HCT116 (cell line): Measurements from ENCODE around the gene DYNLT2B. TPM values are rescaled to one million over a fixed set of nuclear protein-coding genes. Genes with fewer than 3 reads are reported as not detected.
A peak's percentile ranks its signal among the peaks of the same experiment; 100 is the strongest.
"Not testable (repeated sequence)": the region's sequence is repeated elsewhere in the genome, so short reads cannot be mapped to it uniquely, and the experiment has no call there.

ENCODE experiments used
- ATAC-seq: fragments of 200-7000 bp; cut with Tn5 transposase; 2 replicates; pipeline ENCODE4 v1.9.1; 2020; ENCODE audit warnings: mild to moderate bottlenecking, moderate library complexity
- BruUV-seq: library from RNA; stranded (reverse); fragments of 400-500 nt; replicated peaks from 2 replicates; lab custom pipeline; 2021; lab: Mats Ljungman, UMichigan
- CTCF ChIA-PET: fragments of 300-600 bp; sonication (Branson Sonifier 250); formaldehyde crosslinking; loops from one replicate; lab custom pipeline; 2021; ENCODE audit warnings: antibody characterized with exemption; lab: Charles Lee
- POLR2A ChIA-PET: fragments of 300-600, 350-600 bp; sonication (Branson Sonifier 250); formaldehyde crosslinking; loops from one replicate; lab custom pipeline; 2021; ENCODE audit warnings: antibody characterized with exemption; lab: Charles Lee
- RAD21 ChIA-PET, 2 experiments: fragments of 300-600 bp; sonication (Branson Sonifier 250); formaldehyde crosslinking; loops; one replicate each; lab custom pipeline; 2023; ENCODE audit warnings: low total read pairs in 2 of 2; ENCODE audit not compliant: uncharacterized antibody in 2 of 2, unreplicated experiment in 2 of 2, low non-redundant PET in 1 of 2; lab: Charles Lee
- DNase-seq: peaks from one replicate; pipeline ENCODE4 v3.0.0-alpha.2; 2010; ENCODE audit warnings: low read depth, low spot score
- H2AFZ ChIP-seq: fragments of 200-600 bp; shearing (Covaris generic), sonication (generic); 2 replicates; pipeline ENCODE4 v1.6.1; 2017; ENCODE audit warnings: low read depth, mixed run types, mixed read lengths, antibody characterized with exemption, low read length; ENCODE audit not compliant: poor library complexity, severe bottlenecking
- H3K27ac ChIP-seq: 2 replicates; pipeline ENCODE4 v1.5.1; 2012; ENCODE audit warnings: low read depth, low read length
- H3K27me3 ChIP-seq: fragments of 200-600 bp; sonication (generic); 2 replicates; pipeline ENCODE4 v1.6.1; 2016; ENCODE audit warnings: mixed run types, low read length, mixed read lengths; ENCODE audit not compliant: insufficient read depth
- H3K36me3 ChIP-seq, 2 experiments: fragments of 200-500 bp in 1 of 2; fragments of 200-600 bp in 1 of 2; sonication (Bioruptor generic) in 1 of 2; sonication (generic) in 1 of 2; 2 replicates each; pipeline versions ENCODE4 v1.5.1 to v1.6.1; 2014 to 2016; ENCODE audit warnings: low read length in 2 of 2, inconsistent platforms in 1 of 2, mixed read lengths in 1 of 2, mixed run types in 1 of 2; ENCODE audit not compliant: insufficient read depth in 2 of 2, control insufficient read depth in 1 of 2
- H3K4me1 ChIP-seq, 2 experiments: fragments of 200-600 bp in 1 of 2; sonication (generic) in 1 of 2; 2 replicates each; pipeline versions ENCODE4 v1.5.1 to v1.6.1; 2012 to 2017; ENCODE audit warnings: low read length in 2 of 2, inconsistent platforms in 1 of 2, mild to moderate bottlenecking in 1 of 2, mixed read lengths in 1 of 2, mixed run types in 1 of 2, moderate library complexity in 1 of 2; ENCODE audit not compliant: insufficient read depth in 2 of 2, control insufficient read depth in 1 of 2
- H3K4me2 ChIP-seq: fragments of 200-600 bp; sonication (generic); 2 replicates; pipeline ENCODE4 v1.6.1; 2017; ENCODE audit warnings: mixed run types, low read length, mixed read lengths
- H3K4me3 ChIP-seq, 2 experiments: fragments of 200-600 bp in 1 of 2; sonication (generic) in 1 of 2; replicated peaks in 1 of 2; 2 replicates each; pipeline ENCODE4 v1.5.1; 2011 to 2016; ENCODE audit warnings: low read length in 2 of 2, control low read depth in 1 of 2, low read depth in 1 of 2, mild to moderate bottlenecking in 1 of 2, mixed read lengths in 1 of 2, mixed run types in 1 of 2
- H3K79me2 ChIP-seq: fragments of 200-600 bp; sonication (generic); 2 replicates; pipeline ENCODE4 v1.6.1; 2017; ENCODE audit warnings: mild to moderate bottlenecking, mixed run types, low read length, moderate library complexity, mixed read lengths; ENCODE audit not compliant: insufficient read depth
- H3K9ac ChIP-seq: fragments of 200-600 bp; sonication (generic); 2 replicates; pipeline ENCODE4 v1.6.1; 2016; ENCODE audit warnings: low read length, mixed read lengths
- H3K9me2 ChIP-seq: fragments of 200-600 bp; sonication (generic), shearing (Covaris generic); 2 replicates; pipeline ENCODE4 v1.6.1; 2017; ENCODE audit warnings: mixed run types, mild to moderate bottlenecking, moderate library complexity; ENCODE audit not compliant: insufficient read depth
- H3K9me3 ChIP-seq, 2 experiments: fragments of 200-500 bp in 1 of 2; fragments of 200-600 bp in 1 of 2; sonication (Bioruptor generic) in 1 of 2; sonication (generic) in 1 of 2; 2 replicates each; pipeline ENCODE4 v1.6.1; 2014 to 2017; ENCODE audit warnings: low read length in 2 of 2, mixed read lengths in 2 of 2, inconsistent platforms in 1 of 2, low read depth in 1 of 2, mild to moderate bottlenecking in 1 of 2, mixed run types in 1 of 2, moderate library complexity in 1 of 2; ENCODE audit not compliant: control insufficient read depth in 1 of 2, insufficient read depth in 1 of 2
- H4K20me1 ChIP-seq: fragments of 200-600 bp; sonication (generic), shearing (Covaris generic); 2 replicates; pipeline ENCODE4 v1.6.1; 2017; ENCODE audit warnings: mixed run types, mild to moderate bottlenecking, moderate library complexity; ENCODE audit not compliant: insufficient read depth
- CTCF ChIP-seq, 3 experiments: fragments of 200-600 bp in 1 of 3; sonication (generic) in 1 of 3; IDR thresholded peaks in 2 of 3; conservative IDR thresholded peaks in 1 of 3; 2 replicates each; pipeline ENCODE4 v1.5.1; 2012 to 2017; ENCODE audit warnings: low read depth in 2 of 3, low read length in 2 of 3, antibody characterized with exemption in 1 of 3, borderline replicate concordance in 1 of 3, control low read depth in 1 of 3, mild to moderate bottlenecking in 1 of 3, mixed read lengths in 1 of 3, mixed run types in 1 of 3, moderate library complexity in 1 of 3; ENCODE audit not compliant: insufficient read depth in 1 of 3
- intact Hi-C: fragments of 100-400 bp; cut with micrococcal nuclease; formaldehyde crosslinking; loops from 2 replicates; pipeline ENCODE4 v1.10.0; 2022
- total RNA-seq: library from RNA; stranded (reverse); gene quantifications from one replicate; pipeline ENCODE4 v1.2.1, GENCODE V29; 2021; ENCODE audit not compliant: unreplicated experiment

Gene DYNLT2B
- total RNA-seq, 1 experiment from 2014 or later: 9.7 TPM

- H3K4me1 ChIP-seq: peaks cover 13 to 31% of the 10 kb centered on the region in 2 experiments
- intact Hi-C loops, DNase-seq, H3K9me3 ChIP-seq, H3K79me2 ChIP-seq, H3K27ac ChIP-seq, H2AFZ ChIP-seq, H3K36me3 ChIP-seq, H3K4me3 ChIP-seq, POLR2A ChIA-PET, H4K20me1 ChIP-seq, H3K4me2 ChIP-seq, BruUV-seq, H3K9me2 ChIP-seq, CTCF ChIA-PET, H3K27me3 ChIP-seq, ATAC-seq, H3K9ac ChIP-seq, RAD21 ChIA-PET: not testable (repeated sequence)
These were observed 25.9 kb upstream of the DYNLT2B start for GRCh38 chr3:196343917-196344316.

- Histone ChIP-seq H3K4me2 (peak overlapping the region; percentile 3; the same call in 1 of the 2 replicates), H3K79me2 (no peaks in the 10 kb centered on the region; the same call in 1 of the 2 replicates), H3K9ac (peak overlapping the region; percentile 20), H3K27me3 (no peaks in the 10 kb centered on the region), H4K20me1 (no peaks in the 10 kb centered on the region), H3K36me3 (no peaks in the 10 kb centered on the region), H3K9me2 (no peaks in the 10 kb centered on the region), H3K9me3 (no peaks in the 10 kb centered on the region), H3K4me1 (peaks cover 37 to 59% of the 10 kb centered on the region in 2 experiments), H2AFZ (no peak overlapping the region), H3K4me3 (no peak overlapping the region), H3K27ac (no peak overlapping the region)
- ChIA-PET POLR2A (no interaction called here), CTCF (no interaction called here), RAD21 (no interaction called here)
- intact Hi-C loops: no loop called here
- DNase-seq: no peak
- no TSS peak for BruUV-seq
- no peak for ATAC-seq
- no peak for TF ChIP-seq CTCF (IDR thresholded peaks at IDR 0.05 in 2 of 3, conservative IDR thresholded peaks at IDR 0.05 in 1 of 3; ENCODE audit: borderline replicate concordance in 1 of 3, insufficient read depth in 1 of 3, low read depth in 2 of 3, low read length in 2 of 3)
These were observed 23.1 kb upstream of the DYNLT2B start for GRCh38 chr3:196341137-196341536.
